CD4-positive, alpha-beta T cell treated with Interleukin-17A for 4 hours (primary cell): ENCODE measurements around the gene DENND4A.
"Not testable (repeated sequence)": the region's sequence is repeated elsewhere in the genome, so short reads cannot be mapped to it uniquely, and the experiment has no call there.

Experiments used
- DNase-seq: peaks from one replicate; pipeline ENCODE4 v3.0.0-alpha.2; 2020; ENCODE audit warnings: mixed read lengths

DENND4A gene

GRCh38 chr15:65752151-65752700 lies 39.9 kb downstream of the DENND4A start:
- DNase-seq, result no peak

- DNase-seq, result no peak
Observed at GRCh38 chr15:65751431-65751830, 40.7 kb downstream of the DENND4A start.

GRCh38 chr15:65747265-65747664 lies 44.8 kb downstream of the DENND4A start:
- no peak for DNase-seq

GRCh38 chr15:65743637-65744252 lies 48.3 kb downstream of the DENND4A start:
- no peak for DNase-seq

GRCh38 chr15:65740148-65740547 lies 51.9 kb downstream of the DENND4A start:
- no peak for DNase-seq

- DNase-seq, result no peak
Observed at GRCh38 chr15:65738649-65739048, 53.4 kb downstream of the DENND4A start.

GRCh38 chr15:65733599-65733998 lies 58.5 kb downstream of the DENND4A start:
- not testable (repeated sequence) for DNase-seq

- no peak for DNase-seq
Observed at GRCh38 chr15:65732698-65733097, 59.4 kb downstream of the DENND4A start.

- DNase-seq, result no peak
Observed at GRCh38 chr15:65731926-65732325, 60.2 kb downstream of the DENND4A start.

- no peak for DNase-seq
Observed at GRCh38 chr15:65730549-65731172, 61.4 kb downstream of the DENND4A start.

- DNase-seq, result no peak
Observed at GRCh38 chr15:65724464-65725215, 67.5 kb downstream of the DENND4A start.

- no peak for DNase-seq
Observed at GRCh38 chr15:65723876-65724275, 68.2 kb downstream of the DENND4A start.

GRCh38 chr15:65722191-65722590 lies 69.9 kb downstream of the DENND4A start:
- DNase-seq, result no peak

GRCh38 chr15:65712415-65712814 lies 79.7 kb downstream of the DENND4A start:
- DNase-seq, result no peak

GRCh38 chr15:65695081-65695480 lies 97.0 kb downstream of the DENND4A start:
- no peak for DNase-seq

GRCh38 chr15:65690778-65691177 lies 101.3 kb downstream of the DENND4A start:
- no peak for DNase-seq

- no peak for DNase-seq
Observed at GRCh38 chr15:65690173-65690572, 101.9 kb downstream of the DENND4A start.

GRCh38 chr15:65688462-65688861 lies 103.6 kb downstream of the DENND4A start:
- DNase-seq, result no peak

- DNase-seq, result no peak
Observed at GRCh38 chr15:65682404-65682911, 109.6 kb downstream of the DENND4A start.

GRCh38 chr15:65680544-65680943 lies 111.5 kb downstream of the DENND4A start:
- DNase-seq, result no peak

GRCh38 chr15:65676123-65676522 lies 116.0 kb downstream of the DENND4A start:
- no peak for DNase-seq

GRCh38 chr15:65675551-65675950 lies 116.5 kb downstream of the DENND4A start:
- no peak for DNase-seq

GRCh38 chr15:65666257-65666656 lies 125.8 kb downstream of the DENND4A start:
- DNase-seq, result no peak

- DNase-seq, result no peak
Observed at GRCh38 chr15:65663521-65663920, 128.6 kb downstream of the DENND4A start.
